IPS-20b (cell line): ENCODE measurements around the gene MBIP.

ENCODE experiments used
- H3K27ac ChIP-seq: one replicate; pipeline ENCODE4 v1.5.1; 2013; ENCODE audit warnings: low read length
- H3K27me3 ChIP-seq: 2 replicates; pipeline ENCODE4 v1.6.1; 2013; ENCODE audit warnings: mild to moderate bottlenecking, low read length, inconsistent platforms; ENCODE audit not compliant: insufficient read depth
- H3K36me3 ChIP-seq: 2 replicates; pipeline ENCODE4 v1.6.1; 2013; ENCODE audit warnings: low read depth, mild to moderate bottlenecking, inconsistent platforms, low read length, moderate library complexity; ENCODE audit not compliant: insufficient read depth
- H3K4me1 ChIP-seq: 2 replicates; pipeline ENCODE4 v1.6.1; 2013; ENCODE audit warnings: mild to moderate bottlenecking, control low read depth, inconsistent platforms, low read length, moderate library complexity; ENCODE audit not compliant: insufficient read depth
- H3K4me3 ChIP-seq: 2 replicates; pipeline ENCODE4 v1.5.1; 2013; ENCODE audit warnings: mild to moderate bottlenecking, low read length, inconsistent platforms
- H3K9ac ChIP-seq: 2 replicates; pipeline ENCODE4 v1.6.1; 2013; ENCODE audit warnings: low read depth, mild to moderate bottlenecking, inconsistent platforms, low read length, moderate library complexity
- H3K9me3 ChIP-seq: 2 replicates; pipeline ENCODE4 v1.6.1; 2013; ENCODE audit warnings: mild to moderate bottlenecking, low read depth, low read length, inconsistent platforms; ENCODE audit not compliant: insufficient read depth

MBIP gene

DNA sequence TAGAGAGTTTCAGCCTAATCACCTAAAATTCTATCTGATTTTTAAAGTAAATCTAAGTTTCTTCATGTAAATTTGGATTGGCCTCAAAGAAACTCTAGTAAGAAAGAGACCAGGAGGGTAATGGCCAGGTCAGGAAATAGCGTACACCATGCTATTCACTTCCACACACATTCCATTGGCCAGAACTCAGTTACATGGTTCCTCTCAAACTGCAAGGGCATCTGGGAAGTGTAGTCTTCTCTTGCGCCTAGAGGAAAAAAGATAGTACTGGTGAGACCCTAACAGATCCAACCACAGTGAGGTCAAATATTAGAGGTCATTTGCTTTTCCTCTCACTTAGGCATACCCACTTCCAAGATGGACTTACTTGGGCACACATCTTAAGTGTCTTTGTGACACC is 39.1 kb downstream of the MBIP start:
- Histone ChIP-seq H3K4me1 (peaks cover 32% of the 10 kb centered on the region), H3K36me3 (no peaks in the 10 kb centered on the region), H3K9ac (no peak overlapping the region), H3K9me3 (no peaks in the 10 kb centered on the region), H3K27ac (no peak overlapping the region), H3K27me3 (no peaks in the 10 kb centered on the region), H3K4me3 (no peak overlapping the region; the same call in 1 of the 2 replicates)

DNA sequence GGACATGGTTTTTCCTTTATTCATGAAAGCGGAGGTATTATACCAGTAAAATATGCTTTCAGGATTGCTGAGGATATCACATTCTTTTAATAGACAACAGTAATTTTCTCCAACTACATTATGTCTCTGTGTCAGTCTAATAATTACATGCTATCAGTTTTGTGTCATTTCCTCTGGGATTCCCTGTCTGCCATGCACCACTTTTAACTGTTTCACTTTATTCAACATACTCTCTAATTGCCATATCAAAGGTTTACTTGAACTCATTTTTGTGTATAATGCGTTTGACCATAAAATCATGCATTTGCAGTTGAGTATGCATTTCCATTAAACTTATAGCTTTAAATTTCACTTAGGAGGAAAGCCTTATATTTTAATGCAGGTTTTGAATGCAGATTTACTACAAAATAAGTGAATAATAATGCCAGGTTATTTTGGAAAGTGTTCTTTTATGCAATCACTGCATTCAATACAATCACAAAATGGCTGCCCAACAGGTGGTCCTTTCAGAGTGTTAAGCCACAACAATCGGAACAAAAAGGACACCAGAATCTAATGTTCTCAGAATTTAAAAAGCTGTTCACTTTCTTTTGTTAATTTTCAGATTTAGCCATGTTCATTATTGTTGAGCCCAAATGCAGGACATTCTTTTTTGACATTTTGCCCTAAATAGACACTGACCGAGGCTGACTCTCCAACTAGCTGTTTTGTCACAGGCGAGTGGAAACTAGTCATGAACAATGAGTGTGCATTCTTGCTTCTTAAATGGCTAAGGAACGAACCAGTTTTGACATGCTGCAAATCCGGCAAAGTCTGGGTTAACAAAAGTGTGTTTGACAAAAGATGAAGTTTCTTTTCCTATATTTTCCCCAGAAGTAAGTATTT is 40.9 kb downstream of the MBIP start:
- H3K9ac ChIP-seq: peak overlapping the region; percentile 46
- H3K27me3 ChIP-seq: no peaks in the 10 kb centered on the region; the same call in 1 of the 2 replicates
- H3K27ac ChIP-seq: peak overlapping the region; percentile 55
- peaks cover 36% of the 10 kb centered on the region for H3K4me1 ChIP-seq
- peak overlapping the region; percentile 46 for H3K4me3 ChIP-seq
- no peaks in the 10 kb centered on the region for H3K9me3 ChIP-seq
- no peaks in the 10 kb centered on the region for H3K36me3 ChIP-seq

DNA sequence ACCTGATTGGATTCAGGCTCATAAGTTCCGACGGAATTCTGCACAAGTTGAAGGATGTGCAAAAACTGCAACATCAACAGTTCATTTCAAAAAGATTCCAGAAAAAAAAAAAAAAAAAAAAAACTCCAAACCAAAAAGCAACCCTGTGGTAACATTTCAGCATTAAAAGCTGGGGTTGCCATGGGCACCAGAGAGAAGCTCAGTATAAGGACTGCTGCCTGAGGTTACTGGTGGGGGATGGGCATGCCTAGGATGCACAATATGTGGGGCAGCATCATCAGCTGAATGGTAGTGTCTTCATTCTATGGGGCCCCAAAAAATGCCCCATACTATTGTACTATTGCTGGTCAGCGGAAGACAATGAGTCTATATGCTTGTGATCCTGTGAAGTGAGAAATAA is 44.7 kb downstream of the MBIP start:
- H3K4me1 ChIP-seq: peaks cover 47% of the 10 kb centered on the region
- H3K36me3 ChIP-seq: no peaks in the 10 kb centered on the region
- H3K27ac ChIP-seq: no peak overlapping the region
- H3K4me3 ChIP-seq: no peak overlapping the region
- no peak overlapping the region for H3K9ac ChIP-seq
- no peaks in the 10 kb centered on the region for H3K9me3 ChIP-seq
- H3K27me3 ChIP-seq: peaks cover 32% of the 10 kb centered on the region

DNA sequence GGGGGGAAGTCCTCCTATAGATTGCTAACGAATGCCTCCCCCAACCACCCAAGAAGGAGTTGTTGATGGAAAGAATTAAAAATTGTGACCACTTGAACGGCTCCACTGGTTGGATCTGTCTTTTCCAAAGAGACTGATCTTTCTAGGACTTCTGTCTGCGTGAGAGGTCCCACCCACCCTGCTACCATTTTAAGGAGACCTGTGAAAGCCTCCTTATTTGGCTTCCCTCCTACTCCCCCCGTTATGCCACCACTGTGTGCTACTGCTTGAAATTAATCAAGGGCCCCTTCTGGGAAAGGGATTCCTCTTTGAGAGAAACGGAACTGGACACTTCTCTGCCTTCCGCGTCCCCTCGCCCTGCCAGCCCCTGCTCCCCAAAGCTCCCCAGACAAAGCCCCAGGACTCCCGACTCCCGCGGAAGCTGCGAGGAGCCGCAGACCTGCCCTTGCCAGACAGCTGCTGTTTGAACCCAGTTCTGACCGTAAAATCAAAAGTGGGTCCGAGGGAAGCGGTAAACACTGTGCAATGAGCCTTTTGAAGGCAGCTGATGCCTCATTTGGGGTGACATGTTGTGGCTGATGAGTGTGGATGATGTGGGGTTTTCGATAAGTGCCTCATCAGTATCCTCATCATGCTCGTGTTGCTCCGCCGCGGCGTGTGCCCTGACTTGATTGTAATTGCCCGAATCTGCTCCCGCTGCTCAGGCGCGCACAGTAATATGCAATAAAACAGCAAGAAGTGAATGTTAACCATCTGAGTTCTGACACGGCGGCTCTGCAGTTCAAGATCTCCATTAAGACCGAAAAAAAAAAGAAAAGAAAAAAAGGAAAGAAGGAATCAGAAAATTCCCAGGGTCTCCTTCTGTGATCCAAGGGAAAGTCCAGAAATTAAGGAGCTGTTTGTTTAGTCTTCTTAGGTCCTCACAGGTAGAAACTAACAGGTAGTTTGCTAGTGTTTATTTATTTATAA is 48.2 kb downstream of the MBIP start:
- H3K27me3 ChIP-seq: peaks cover 44% of the 10 kb centered on the region
- no peaks in the 10 kb centered on the region for H3K9me3 ChIP-seq
- peak overlapping the region; percentile 63; the same call in 1 of the 2 replicates for H3K4me3 ChIP-seq
- no peak overlapping the region for H3K27ac ChIP-seq
- peaks cover 53% of the 10 kb centered on the region; the same call in 1 of the 2 replicates for H3K4me1 ChIP-seq
- H3K9ac ChIP-seq: peak overlapping the region; percentile 11; the same call in 1 of the 2 replicates
- H3K36me3 ChIP-seq: no peaks in the 10 kb centered on the region

DNA sequence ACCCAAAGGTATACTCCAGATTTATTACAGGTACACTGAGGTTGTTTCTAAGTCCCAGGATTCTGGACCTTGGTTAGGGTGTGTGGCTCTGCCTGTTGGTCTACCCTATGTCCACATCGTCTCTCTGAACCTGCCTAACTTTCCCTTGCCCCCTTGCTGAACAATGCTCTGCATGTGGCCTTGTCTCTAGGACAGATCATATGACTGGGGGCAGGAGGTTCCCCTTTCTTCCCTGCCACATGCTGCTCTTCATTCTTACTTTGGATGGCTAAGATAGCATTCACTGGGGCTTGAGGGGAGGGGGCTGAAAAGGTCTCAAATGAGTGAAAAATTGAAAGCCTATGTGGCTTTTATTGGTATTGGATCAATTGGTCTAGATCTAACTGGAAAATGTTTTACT is 49.2 kb downstream of the MBIP start:
- H3K4me1 ChIP-seq: peaks cover 50% of the 10 kb centered on the region; the same call in 1 of the 2 replicates
- H3K27me3 ChIP-seq: peaks cover 47% of the 10 kb centered on the region
- peak overlapping the region; percentile 63; the same call in 1 of the 2 replicates for H3K4me3 ChIP-seq
- no peaks in the 10 kb centered on the region for H3K9me3 ChIP-seq
- no peak overlapping the region for H3K27ac ChIP-seq
- H3K36me3 ChIP-seq: no peaks in the 10 kb centered on the region
- no peak overlapping the region for H3K9ac ChIP-seq

DNA sequence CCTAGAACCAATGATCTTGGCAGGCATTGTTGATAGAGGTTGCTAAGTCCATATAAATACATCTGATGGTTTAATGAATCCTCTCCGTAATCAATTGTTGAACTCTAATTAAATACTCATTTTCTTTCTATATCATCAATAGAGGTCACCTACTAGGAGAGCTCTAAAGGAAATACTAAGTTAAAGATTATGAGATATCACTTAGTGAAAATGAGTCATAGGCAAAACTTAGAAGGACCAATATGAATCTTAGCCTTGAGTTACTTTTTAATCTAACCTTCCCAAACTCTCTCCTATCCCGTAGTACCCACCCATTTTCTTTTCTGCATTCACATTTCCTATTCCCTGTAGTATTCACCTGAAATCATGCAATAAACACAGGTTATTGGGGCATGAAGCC is 50.2 kb downstream of the MBIP start:
- H3K4me1 ChIP-seq: peaks cover 45% of the 10 kb centered on the region; the same call in 1 of the 2 replicates
- H3K27ac ChIP-seq: no peak overlapping the region
- H3K27me3 ChIP-seq: peaks cover 47% of the 10 kb centered on the region
- no peak overlapping the region for H3K9ac ChIP-seq
- no peaks in the 10 kb centered on the region for H3K9me3 ChIP-seq
- H3K36me3 ChIP-seq: no peaks in the 10 kb centered on the region
- no peak overlapping the region for H3K4me3 ChIP-seq

DNA sequence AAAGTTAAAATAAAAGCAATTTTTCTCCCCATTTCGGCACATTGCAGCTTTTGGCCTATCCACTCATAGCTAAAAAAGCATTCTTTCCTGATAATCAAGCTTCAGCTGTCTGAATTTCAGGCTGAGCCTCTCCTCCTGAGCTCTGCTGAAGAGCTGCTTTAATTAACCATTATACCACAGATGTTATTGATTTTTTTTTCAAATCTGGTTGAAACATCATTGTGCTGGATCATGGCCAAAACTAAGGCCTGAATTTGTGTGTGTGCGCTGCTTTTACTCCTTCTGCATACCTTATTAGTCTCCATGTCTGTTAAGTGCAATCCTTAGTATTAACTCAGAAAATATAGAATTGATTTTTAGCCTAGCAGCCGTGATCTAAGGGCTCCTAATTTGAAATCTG is 52.3 kb downstream of the MBIP start:
- Histone ChIP-seq H3K4me3 (no peak overlapping the region), H3K27ac (no peak overlapping the region), H3K9ac (no peak overlapping the region), H3K36me3 (no peaks in the 10 kb centered on the region), H3K27me3 (peaks cover 39% of the 10 kb centered on the region), H3K4me1 (peaks cover 41% of the 10 kb centered on the region; the same call in 1 of the 2 replicates), H3K9me3 (no peaks in the 10 kb centered on the region)

DNA sequence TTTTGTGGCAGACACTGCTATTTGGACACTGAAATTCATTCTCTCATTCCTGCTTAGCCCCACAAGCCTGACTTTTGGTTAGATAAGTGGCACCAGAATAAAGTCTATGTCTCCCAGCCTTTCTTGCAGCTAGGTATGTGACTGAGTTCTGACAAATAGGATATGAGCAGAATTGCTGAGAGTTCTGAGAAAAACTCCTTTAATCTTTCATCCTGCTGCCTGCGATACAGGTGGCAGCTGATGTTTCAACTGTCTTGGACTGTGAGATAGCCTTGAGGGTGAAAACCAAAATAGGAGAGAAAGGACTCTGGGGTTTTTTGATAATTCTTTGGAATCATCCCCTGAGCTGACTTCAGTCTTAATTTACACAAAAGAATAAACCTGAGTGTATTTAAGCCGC is 55.8 kb downstream of the MBIP start:
- H3K9ac ChIP-seq: no peak overlapping the region
- H3K9me3 ChIP-seq: no peaks in the 10 kb centered on the region
- no peak overlapping the region for H3K4me3 ChIP-seq
- H3K27ac ChIP-seq: no peak overlapping the region
- no peaks in the 10 kb centered on the region for H3K36me3 ChIP-seq
- H3K4me1 ChIP-seq: peaks cover 20% of the 10 kb centered on the region; the same call in 1 of the 2 replicates
- H3K27me3 ChIP-seq: peaks cover 5% of the 10 kb centered on the region; the same call in 1 of the 2 replicates

DNA sequence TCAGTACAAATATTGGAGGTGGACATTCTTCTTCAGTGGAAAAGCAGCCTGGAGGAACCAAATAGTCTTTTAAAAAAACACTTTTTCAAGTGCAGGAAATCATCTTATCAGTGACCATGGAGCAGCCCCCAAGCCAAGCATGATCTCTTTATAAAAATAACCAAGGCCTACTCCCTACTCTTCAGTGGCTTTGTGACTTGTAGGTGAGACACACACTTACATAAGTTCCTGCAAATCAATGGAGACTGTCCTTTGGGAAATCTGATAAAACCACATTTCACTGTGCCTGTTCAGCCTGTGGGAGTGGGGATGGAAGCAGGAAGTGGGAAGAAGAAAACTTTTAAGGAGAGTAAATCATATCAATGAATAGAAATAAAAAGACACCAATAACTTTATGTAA is 56.3 kb downstream of the MBIP start:
- peaks cover 18% of the 10 kb centered on the region; the same call in 1 of the 2 replicates for H3K4me1 ChIP-seq
- H3K27ac ChIP-seq: no peak overlapping the region
- H3K4me3 ChIP-seq: no peak overlapping the region
- no peak overlapping the region for H3K9ac ChIP-seq
- peaks cover 5% of the 10 kb centered on the region; the same call in 1 of the 2 replicates for H3K27me3 ChIP-seq
- no peaks in the 10 kb centered on the region for H3K9me3 ChIP-seq
- H3K36me3 ChIP-seq: no peaks in the 10 kb centered on the region

DNA sequence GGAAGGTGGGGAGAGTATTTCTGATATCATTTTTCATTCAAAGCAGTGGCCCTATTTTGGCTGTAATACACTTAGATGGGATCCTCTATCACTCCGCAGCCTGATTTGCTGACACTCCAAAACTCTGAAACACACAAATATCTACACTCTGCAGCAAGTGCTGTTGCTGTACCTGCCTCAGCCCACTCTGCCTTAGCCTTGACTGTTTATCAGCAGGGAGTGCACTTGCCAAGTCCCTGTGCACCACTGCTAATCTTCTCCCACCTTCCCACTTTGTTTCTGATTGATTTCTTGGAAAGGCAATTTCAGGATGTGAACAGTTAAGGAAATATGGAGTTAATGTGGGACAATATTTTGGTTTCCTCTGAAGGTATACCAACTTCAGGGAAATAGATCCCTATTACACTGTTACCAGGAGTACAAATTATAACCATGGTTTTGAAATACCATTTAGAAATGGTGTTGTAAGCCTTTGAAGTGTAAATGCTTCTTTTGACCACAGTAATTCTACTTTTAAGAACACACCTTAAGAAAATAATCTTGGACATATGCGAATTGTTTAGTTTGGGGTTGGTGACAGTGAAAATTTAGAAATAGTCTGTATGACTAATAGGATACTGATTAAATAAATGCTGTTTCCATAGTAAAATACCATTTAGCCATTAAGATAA is 59.3 kb downstream of the MBIP start:
- no peak overlapping the region for H3K27ac ChIP-seq
- no peak overlapping the region for H3K9ac ChIP-seq
- H3K4me3 ChIP-seq: no peak overlapping the region
- no peaks in the 10 kb centered on the region for H3K9me3 ChIP-seq
- no peaks in the 10 kb centered on the region for H3K4me1 ChIP-seq
- no peaks in the 10 kb centered on the region for H3K27me3 ChIP-seq
- no peaks in the 10 kb centered on the region for H3K36me3 ChIP-seq

DNA sequence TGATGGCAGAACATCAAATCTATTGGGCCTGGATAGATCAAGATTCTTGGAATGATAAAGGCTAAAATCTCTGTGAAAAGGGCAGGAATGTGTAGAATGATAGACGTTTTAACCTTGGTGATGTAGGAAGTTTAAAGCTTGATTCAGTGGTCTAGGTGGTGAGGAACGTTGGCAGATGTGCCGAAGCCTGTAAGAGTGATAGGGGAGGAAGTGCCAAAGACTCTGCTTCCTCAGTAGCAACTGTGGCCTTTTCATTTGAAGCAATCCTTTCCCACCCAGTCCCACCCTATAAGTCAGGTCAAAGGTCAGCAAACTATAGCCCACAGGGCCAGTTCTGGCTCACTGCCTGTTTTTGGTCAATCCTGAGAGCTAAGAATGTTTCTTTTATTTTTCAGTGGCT is 62.2 kb downstream of the MBIP start:
- Histone ChIP-seq H3K27ac (no peak overlapping the region), H3K27me3 (no peaks in the 10 kb centered on the region), H3K4me1 (0 out of 2 replicates have a peak, but pooled peaks cover 3% of the 10 kb centered on the region), H3K36me3 (no peaks in the 10 kb centered on the region), H3K4me3 (no peak overlapping the region), H3K9me3 (no peaks in the 10 kb centered on the region), H3K9ac (no peak overlapping the region)
